C4-2B (cell line): ENCODE measurements around the gene GATA5.

Experiments used
- H3K27ac ChIP-seq: fragments of 450-650 bp; 2 replicates; pipeline ENCODE4 v1.5.1; 2017
- ZFX ChIP-seq: fragments of 450-650 bp; IDR thresholded peaks from 2 replicates; pipeline ENCODE4 v1.6.1; 2017
- TF ChIP-seq, protein P1 (sequence below): fragments of 450-650 bp; conservative IDR thresholded peaks from 2 replicates; pipeline ENCODE4 v1.5.1; 2017; ENCODE audit warnings: mild to moderate bottlenecking

The GATA5 gene

DNA sequence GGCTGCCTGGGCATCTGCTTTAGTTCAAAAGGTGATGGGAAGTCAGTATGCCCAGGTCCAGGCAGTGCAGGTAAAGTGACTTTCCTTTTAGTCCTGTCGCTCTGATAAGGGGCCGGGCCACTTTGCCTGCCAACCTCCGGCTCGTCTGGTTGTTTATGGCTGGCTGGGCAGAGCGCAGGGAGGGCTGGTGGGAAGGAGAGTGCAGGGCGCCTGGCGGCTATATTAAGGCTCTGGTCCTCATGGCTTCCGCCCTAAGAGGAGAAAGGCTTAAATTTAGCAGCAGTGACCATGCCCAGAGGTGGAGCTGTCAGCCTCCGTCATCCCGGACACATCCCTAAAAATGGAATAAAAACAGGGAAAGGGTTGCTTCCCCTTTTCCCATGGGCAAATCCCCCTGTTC is 14.6 kb downstream of the GATA5 start:
- no peak overlapping the region for H3K27ac ChIP-seq
- no peak for TF ChIP-seq ZFX
- TF ChIP-seq, protein P1, sequence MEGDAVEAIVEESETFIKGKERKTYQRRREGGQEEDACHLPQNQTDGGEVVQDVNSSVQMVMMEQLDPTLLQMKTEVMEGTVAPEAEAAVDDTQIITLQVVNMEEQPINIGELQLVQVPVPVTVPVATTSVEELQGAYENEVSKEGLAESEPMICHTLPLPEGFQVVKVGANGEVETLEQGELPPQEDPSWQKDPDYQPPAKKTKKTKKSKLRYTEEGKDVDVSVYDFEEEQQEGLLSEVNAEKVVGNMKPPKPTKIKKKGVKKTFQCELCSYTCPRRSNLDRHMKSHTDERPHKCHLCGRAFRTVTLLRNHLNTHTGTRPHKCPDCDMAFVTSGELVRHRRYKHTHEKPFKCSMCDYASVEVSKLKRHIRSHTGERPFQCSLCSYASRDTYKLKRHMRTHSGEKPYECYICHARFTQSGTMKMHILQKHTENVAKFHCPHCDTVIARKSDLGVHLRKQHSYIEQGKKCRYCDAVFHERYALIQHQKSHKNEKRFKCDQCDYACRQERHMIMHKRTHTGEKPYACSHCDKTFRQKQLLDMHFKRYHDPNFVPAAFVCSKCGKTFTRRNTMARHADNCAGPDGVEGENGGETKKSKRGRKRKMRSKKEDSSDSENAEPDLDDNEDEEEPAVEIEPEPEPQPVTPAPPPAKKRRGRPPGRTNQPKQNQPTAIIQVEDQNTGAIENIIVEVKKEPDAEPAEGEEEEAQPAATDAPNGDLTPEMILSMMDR = no peak

DNA sequence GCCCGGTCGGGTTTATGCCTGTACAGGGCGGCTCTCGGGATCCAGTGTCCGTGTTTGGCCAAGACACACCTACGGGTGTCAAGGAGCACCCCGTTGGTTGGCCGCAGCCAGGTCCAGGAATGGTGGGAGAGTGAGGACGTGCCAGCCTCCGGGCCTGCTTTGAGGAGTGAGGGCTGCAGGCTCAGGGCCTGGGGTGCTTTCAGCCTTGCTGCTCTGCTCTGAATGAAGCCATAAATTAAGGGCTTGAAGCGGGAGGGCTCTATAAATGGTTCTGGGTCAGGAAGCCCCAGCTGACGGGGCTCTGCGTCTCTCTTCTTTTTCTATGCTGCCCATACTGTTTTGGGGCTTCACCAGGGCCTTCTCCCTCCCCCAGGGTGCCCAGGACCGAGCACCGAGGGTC is 15.1 kb downstream of the GATA5 start:
- TF ChIP-seq, protein P1 = no peak
- no peak for TF ChIP-seq ZFX

GRCh38 chr20:62459488-62459887 is 16.3 kb downstream of the GATA5 start:
- H3K27ac ChIP-seq = no peak overlapping the region
- TF ChIP-seq ZFX = no peak
- TF ChIP-seq, protein P1 = no peak

More for the DNA sequence above, 15.1 kb downstream of the GATA5 start:
- no peak overlapping the region for H3K27ac ChIP-seq

DNA sequence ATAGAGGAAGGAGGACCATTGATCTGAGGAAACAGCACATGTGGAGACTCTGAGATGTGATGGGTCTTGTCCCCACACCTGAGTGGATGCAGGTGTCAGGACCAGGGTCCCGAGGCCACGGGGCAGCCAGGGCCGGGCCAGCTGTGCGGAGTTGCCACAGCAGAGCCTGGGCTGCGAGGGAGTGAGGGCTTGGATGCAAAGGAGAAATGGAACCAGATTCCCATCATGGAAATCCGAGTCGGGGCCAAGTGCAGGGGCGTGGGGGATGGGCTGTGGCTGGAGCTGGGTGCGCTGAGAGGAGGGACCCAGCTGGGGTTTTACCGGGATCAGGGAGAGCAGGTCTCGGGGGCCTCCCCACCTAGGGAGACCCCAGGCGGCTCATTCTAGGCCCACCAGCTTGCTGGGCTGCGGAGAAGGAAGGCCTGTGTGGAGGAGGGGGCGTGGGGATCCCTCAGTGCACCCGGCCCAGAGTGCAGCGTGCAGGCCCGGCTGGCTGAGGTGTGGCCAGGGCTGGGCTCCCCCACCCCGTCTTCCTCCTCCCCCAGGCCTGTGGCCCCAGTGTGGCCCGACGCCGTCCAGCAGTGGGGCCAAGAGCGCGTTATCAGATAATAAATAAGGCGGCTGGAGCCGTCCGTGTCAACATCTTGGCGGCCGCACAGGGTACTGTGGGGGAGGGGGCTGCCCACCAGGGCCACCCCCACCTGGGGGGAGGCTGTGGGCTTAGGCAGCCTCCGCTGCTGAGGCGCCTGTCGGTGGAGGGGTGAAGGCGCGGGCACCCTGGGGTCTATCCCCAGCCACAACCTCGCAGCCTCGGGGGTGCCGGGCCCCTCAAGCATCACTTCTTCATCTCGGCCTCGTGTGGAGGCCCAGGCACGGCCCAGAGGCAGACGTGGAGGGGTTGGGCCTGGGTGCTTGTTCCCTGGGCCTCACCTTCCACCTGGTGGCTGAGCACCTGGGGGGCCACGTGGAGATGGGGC is 17.2 kb downstream of the GATA5 start:
- no peak overlapping the region for H3K27ac ChIP-seq
- TF ChIP-seq, protein P1 = no peak
- no peak for TF ChIP-seq ZFX

DNA sequence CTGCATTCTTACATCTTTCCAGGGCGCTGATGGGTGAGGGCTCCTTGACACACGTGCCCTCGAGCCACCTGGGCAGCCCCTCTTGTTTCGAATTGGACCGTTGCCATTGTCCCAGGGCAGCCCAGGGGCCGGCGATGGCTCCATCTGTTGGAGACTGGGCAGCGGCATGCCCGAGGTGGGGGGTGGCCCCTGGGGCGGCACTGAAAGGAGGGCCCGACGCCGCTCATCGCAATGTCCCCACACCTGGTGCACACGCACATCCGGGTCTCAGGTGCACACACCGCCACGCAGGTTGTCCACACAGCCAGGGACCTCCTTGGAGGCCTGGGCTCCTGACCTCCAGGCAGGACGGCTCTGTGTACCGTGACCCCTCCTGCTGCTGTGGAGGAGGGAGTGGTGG is 18.0 kb downstream of the GATA5 start:
- no peak overlapping the region for H3K27ac ChIP-seq
- TF ChIP-seq ZFX = no peak
- TF ChIP-seq, protein P1 = no peak

DNA sequence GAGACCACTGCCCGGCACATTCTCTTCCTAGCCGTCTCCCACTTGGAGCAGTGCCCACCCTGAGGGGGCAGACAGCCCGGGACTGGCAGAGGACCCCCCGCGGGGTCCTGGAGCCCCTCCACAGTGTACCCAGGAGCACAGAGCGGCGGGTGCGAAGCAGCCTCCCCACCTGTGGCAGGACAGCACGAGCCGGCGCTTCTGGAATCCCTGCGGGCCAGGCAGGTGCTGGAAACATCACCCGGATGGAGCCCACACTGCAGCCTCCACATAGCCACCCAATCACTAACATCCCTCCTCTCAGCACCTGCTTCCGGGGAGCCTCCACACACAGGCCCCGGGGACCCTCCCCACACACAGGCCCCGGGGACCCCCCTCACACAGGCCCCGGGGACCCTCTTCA is 18.7 kb downstream of the GATA5 start:
- TF ChIP-seq, protein P1 = no peak
- no peak for TF ChIP-seq ZFX
- H3K27ac ChIP-seq = no peak overlapping the region

DNA sequence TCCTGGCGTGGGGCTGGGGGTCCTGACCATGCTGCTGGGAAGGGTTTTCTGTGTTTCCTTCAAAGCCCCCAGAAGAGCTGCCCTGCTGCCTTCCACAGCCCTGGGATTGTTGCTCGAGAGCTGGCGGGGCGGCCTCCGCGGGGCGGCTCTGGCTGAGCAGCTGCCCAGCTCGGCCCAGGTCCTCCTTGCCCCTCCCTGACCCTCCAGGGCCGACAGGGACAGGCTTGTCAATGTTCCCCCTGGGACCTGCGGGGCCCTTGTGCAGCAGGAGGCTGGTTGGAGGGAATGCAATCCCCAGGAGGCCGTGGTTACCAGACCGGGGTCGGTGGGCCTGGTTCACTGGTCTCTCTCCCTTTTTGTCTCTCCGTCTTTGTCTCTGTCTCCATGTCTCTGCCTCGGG is 19.9 kb downstream of the GATA5 start:
- TF ChIP-seq, protein P1 = no peak
- TF ChIP-seq ZFX = no peak
- no peak overlapping the region for H3K27ac ChIP-seq
